Stimulated activated CD8-positive, alpha-beta memory T cell treated with anti-CD3 and anti-CD28 coated beads, Interleukin-4, amount 100 ng/mL, for 48 hours (primary cell): ENCODE data around the gene SAAL1.

Experiments used
- DNase-seq: peaks from one replicate; pipeline ENCODE4 v3.0.0-alpha.2; 2020

Gene SAAL1

DNA sequence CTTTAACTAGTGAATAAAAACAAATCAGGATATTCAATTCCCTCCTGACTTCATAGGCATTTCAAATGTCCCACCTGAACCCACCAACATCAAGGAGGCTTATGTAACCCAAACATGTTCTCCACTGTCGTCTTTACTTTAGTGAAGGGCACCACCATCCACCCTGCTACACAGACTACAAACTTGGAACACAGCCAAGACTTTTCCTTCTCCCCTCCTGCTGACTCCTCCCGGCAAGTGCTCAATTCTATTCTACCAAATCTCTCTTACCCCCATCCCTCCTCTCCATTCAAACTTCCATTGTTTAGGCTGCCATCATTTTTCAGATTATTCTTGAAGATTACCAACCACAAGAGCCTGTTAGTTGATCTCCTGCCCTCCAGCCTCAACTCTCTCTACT, 24.3 kb downstream of the SAAL1 start:
- no peak for DNase-seq

DNA sequence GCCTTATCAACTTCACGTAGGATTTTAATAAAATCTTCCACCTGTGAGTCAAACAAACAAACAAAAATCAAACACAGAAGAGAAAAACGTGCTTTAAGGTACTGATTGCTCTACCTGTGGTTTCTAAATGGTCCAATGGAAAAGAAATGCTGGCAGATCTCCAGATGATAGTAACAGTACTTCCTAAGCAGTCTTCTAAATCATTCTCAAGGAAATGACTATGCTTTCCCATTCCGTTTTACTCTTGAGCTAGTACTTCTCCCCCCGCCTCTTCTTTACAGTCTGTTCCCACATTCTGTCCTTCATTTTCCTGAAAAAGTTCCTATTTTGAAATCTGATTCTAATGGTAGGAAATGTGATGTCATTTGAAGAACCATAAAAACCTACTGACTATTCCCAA, 25.4 kb downstream of the SAAL1 start:
- no peak for DNase-seq

DNA sequence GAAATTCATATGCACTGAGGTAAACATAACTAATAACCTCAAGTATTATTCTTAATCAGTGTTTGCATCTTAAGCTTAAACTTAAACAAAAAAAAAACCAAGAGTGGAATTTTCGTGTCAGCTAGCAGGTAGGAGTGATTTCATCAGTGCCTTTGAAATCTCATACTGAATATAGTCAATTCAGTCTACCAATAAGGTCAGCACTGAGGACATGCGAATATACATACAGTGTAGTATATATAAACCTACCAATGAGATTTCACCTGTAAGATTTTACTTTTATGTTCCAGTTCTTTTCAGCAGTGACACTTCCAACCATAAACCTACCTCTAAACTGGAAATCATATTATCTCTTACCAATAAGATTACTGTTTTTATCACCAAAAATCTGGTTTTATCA, 27.0 kb downstream of the SAAL1 start:
- no peak for DNase-seq

DNA sequence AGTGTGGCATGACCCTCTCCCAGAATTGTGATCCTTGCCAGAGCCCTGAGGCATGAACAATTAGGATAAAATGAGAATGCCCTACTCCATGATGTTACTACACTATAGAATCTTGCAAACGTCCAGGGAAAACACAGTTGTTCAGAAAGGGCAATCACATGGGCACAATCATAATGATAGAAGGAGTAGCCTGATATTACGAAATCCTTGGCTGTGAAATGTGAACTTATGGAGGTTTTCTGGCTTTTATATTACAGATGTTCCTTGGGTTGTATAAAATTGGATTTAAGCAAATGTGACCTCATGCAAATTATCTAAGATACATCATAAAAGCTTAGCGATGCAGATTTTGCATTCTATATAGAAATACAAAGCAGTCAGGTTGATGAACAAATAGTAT, 30.4 kb downstream of the SAAL1 start:
- no peak for DNase-seq

DNA sequence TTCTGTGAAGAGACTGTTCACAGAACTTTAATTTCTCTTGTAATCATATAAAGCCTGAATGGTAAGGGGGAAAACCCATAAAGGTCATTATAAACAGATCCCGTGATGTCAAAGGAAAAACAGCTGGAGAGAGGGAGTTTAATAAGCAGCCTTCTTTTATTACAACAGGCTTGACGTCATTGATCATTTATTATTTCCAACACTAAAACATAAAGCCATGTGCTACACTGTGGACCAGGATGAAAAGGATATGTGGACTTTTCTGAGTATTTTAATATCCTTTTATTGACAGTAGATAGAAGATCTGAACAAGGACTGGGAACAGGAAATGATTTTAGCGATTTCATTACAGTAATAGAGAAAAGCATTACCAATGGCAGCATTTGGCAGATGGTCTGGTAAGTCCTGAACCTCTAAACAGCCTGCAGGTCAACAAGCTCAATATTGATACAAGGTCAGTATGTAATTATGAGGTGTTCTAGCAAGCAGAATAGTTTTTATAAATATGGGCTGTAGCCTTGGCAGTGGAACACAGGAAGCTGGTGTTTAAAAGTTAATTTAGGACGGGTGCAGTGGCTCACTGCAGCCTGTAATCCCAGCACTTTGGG, 34.7 kb downstream of the SAAL1 start:
- no peak for DNase-seq

DNA sequence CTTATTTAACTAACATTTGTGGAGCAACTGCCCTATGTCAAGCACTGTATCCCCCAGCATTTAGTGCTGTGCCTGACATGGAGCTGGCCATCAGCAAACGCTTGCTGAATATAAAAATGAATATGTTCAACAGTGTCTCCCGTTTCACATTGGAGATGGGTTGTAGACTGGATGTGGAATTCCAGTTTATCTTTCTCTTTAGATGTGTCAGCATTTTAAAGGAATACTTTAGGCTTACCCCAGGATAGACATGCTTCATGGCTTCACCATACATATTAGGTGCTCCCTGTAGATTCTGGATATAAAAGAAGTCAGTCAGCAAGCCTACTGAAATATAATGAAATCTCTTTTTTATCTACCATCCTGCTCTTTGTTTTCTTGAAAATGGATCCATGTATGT, 38.5 kb downstream of the SAAL1 start:
- DNase-seq, result no peak

DNA sequence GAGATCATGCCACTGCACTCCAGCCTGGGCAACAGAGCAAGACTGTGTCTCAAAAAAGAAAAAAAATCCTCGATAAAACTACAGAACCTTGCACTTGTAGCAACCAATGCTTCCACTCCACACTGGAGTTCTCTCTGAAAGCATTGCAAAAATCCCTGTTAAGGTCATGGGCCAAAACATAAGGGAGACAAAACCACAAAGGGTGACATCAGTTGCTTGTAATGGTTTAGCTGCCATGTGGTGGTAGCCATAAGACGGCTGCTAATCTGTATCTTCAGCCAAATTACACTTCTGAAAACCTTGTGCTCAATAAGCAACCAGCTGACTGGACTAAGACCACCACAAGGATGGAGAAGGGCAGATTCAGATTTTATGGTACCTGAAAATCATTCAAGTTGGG, 39.3 kb downstream of the SAAL1 start:
- no peak for DNase-seq

DNA sequence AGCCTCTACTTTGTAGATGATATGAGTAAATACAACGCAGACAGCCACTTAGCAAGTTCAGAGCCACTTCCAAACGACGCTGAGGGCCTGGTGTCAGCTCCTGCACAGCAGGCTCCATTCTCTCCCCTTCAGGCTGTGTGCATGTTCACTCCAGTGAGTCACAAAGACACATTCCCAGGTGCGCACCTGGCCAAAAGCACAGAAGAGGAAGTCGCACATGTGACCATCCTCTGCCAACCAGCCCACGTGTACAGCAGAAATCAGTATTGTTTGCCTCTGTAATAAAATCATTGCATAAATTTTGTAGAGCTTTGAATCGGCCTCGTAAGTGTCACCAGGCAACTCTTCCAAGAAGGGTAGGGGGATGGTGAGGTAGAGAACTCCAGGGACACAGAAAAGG, 40.3 kb downstream of the SAAL1 start:
- DNase-seq, result no peak

DNA sequence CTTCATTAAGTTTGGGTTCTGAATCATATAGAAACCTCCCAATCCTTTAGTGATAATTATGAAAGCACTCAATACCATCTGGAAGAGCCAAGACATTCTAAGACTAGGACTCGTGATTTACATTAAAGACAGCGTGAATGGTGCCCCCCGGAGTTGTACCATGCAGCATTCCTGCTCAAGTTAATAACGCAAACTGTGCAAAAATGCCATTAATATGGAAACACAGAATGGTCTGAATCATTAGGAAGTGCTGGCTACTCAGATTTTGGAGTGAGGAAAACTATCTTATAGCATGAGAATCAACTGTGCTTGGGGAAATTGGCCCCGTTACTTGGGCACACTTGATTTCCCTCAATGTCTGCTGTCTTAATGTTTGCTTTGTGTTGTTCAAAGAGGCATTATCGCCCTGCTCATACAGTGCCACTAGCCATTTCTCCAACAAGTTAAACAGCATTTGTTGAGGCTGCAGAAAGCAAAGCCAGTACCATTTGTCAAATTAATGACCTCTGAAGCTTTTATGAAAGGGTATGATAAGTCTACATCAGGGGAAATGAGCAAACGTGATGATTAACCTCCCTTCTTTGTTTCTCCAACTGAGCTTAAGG, 41.3 kb downstream of the SAAL1 start:
- no peak for DNase-seq

DNA sequence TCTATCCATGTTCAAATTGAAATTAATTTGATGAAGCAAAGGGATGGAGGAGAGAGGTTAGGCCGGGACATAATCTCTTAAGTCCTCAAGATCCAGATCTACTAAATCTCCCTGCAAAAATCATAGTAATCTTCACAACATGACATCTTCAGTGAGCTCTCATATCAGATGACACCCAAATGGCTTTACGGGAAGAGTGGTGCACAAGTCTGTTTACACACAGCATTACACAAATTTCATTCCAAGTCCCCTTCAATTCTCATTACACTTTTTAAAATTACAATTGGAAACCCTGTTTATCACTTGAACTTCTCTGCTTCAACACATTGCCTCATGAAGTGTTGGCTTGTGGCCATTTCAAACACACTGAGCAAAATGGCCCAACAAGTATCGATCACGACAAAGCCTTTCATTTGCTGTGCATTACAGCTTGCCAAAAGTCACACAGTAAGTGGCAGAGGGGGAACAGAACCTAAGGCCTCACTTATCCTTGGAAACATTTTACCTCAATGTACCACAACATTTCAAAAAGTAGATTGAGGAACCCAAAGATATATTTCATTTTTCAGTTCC, 41.9 kb downstream of the SAAL1 start:
- DNase-seq, result no peak

DNA sequence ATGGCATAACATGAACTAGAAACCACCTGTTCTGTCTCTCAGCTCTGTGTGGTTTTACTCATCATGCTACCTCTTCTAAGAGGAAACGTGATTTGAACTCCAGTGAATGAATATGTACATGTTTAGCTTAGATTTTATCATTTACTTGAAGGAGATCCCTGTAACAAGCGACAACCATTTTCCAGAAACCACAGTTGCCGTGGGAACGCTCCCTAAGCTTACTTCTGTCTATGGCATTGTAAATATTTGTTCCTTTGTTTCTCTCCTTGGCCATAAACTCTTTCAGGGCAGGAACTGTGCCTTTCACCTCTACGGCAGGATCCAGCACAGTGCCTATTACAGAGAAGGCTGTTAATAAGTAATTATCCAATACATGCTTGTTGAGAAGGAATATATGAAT, 42.8 kb downstream of the SAAL1 start:
- no peak for DNase-seq

DNA sequence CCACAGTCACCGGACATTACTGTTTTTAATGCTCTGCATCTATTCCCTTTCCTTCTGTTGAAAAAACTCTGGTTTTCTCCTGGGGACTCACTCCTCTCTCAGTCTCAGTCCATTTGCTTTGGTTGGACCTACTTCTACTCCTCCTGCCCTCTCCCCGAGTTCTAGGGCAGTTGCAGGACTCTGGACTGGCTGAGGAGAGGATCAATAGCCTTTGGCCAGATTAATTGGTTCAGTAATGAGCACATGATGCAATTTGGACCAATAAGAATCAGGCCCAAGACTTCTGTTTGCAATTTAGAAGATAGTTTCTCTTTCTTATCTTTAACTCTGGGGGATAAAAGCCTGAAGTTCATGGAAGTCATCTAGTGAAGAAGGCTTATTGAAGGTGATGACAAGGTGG, 44.5 kb downstream of the SAAL1 start:
- no peak for DNase-seq

DNA sequence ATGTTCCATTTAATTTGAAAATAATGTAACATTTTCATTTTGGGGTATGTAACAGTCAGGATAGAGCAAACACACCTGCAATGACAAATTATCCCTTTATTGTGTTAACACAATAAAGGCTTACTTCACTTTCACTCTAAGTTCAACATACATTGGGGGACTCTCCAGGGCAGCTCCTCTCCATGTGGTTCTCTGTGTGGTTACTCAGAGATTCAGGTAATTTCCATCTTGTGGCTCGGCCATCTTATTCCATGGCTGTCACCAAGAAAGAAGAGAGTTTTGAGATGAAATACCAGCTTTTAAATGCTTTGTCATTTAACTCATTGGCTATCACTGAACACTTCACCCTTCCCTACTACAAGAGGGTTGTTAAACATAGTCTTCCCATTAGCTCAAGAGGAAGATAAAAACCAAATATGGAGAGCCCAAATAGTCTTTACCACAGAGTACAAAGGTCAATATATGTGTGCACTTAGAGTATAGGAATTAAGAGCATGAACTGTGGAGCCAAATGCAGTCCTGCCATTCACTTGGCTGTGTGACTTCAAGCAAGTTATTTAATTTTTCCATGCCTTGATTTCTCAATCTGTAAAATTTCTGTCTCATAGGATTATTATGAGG, 49.2 kb downstream of the SAAL1 start:
- DNase-seq, result no peak

DNA sequence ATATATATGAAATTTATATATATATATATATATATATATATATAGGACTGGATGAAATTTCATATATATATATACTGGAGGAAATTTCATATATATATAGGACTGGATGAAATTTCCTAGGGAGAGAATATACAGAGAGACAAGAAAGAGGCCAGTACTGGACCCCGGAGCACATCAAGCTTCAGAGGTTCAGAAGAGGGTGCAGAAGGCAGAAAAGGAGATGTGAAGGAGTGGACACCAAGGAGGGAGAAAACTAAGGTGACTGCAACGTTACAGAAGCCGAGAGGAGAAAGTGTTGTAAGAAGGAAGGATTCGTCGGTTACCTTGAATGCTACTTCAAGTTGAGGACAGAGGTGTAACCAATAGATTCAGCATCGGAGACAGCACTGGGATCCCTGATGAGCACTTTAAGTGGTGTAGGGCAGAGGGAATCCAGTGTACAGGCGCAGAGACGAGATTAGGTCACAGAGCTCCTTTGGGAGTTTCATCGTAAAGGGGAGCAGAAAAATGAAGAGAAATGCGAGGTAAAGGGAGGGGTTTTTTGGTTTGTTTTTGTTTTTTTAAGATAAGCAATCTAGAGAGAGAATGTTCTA, 51.3 kb downstream of the SAAL1 start:
- DNase-seq, result no peak

DNA sequence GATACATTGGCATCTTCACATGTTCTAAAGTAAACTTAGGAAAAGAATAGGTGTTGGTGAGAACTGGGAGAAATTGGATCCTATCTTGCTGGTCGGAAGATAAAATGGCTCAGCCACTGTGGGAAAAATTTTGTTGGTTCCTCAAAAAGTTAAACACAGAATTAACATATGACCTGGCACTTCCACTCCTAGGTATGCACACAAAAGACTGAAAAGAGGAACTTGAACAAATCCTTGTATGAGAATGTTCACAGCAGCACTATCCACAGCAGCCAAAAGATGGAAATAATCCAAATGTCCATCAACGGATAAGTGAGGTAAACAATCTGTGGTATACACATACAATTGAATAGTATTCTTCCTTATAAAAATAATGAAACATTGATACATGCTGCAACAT, 55.0 kb downstream of the SAAL1 start:
- DNase-seq, result no peak

DNA sequence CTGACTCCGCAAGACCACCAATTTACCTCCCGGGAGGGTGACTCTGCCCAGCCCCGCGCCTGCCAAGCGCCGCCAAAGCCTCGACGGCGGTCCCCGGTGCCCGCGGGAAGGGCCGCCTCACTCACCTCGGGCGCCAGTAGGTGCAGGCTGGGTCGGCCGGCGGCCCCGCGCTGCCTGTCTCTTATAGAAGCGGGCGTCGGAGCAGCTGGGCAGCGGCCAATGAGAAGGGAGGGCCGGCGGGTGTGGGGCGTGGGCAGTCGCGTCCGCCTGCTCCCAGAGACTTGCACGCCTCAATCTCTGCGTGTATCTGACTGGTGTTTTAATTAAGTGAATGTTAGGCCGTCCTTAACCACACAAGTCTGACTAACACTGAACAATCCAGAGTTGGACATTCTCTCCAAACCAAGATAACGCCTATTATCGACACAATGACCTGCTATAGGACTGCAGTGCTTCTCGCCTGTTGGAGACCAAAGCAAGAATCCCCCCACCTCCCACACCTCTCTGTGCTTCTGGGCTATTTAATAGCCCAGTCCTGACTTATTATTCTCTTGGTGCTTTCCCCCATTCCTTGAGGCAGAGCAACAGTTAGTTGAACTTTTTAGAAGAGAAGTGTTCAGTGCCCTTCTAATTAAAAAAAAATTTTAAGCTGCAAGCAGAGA, 59.6 kb downstream of the SAAL1 start, which contains the start of gene TPH1:
Gene TPH1 (minus strand): TSS at position 154 of the 662 bp plus-strand sequence. CDS start 5,507 bp downstream, outside the sequence.
- DNase-seq, result no peak

DNA sequence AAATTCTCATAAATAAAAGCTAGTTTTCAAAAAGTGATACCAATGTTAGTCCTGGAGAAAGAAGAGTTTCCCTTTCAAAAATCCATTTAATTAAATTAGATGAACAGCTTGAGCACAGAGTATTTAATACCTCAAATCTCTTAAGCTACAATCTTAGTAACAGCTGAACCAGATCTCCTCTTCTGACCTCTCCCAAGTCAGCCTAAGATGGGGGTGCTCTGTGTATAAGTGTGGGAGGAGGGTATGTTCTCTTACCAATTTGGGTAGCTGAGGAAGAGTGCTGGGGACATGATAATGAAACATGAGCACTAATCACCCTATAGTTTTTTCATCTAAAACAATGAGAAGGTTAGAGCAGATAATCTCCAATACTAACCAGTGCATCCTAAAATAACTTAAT, 69.4 kb downstream of the SAAL1 start:
- no peak for DNase-seq
